ENCODE results near the gene BTNL8.

Gene BTNL8

DNA sequence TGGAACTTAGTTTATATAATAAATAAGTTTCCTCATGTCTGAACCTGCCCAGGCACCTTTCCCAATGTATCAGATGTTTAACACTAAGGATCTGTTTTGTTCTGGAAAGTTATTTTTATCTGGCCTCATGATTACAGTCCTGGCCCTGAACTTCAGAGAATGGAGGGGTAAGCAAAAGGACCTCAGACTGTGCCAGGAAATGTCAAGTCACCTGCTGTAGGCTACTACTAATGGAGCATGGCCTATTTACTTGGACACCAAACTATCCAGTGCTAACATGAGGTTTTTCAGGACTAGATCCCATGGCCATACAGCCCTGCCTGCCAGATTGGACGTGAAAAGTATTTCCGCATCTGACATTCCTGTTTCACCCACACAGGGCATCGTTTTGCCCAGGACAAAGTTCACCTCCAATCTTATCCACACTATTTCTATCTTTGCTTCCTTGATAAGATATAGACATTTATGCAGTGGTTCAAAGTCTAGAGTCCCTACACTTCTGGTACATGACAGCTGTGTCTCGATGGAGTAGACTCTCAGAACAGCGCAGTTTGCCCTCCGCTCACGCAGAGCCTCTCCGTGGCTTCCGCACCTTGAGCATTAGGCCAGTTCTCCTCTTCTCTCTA, at the start of gene BTNL8:
Gene BTNL8, plus strand, starts transcription at position 539 of the 626 bp plus-strand sequence. CDS start 152 bp downstream, outside the sequence.
- no peak for DNase-seq

GRCh38 chr5:180849827-180850226, 49.1 kb upstream of the BTNL8 start:
- no peak for DNase-seq

DNA sequence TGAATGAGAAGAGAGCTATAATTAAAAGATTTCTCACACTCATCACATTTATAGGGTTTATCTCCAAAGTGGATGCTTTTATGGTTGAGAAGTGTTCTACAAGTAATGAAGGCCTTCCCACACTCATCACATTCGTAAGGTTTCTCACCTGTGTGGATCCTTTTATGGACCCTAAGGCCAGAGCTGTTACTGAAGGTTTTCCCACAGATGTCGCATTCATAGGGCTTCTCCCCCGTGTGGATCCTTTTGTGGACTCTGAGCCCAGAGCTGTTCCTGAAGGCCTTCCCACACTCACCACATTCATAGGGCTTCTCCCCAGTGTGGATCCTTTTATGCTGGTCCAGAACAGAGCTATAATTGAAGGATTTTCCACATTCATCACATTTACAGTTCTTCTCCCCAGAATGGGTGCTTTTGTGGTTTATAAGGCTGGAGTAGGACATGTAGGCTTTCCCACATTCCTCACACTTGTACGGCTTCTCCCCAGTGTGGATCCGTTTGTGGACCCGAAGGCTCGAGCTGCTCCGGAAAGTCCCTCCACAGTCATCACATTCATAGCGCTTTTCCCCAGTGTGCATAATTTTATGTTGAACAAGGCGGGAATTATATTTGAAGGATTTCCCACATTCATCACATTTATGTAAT, 48.4 kb upstream of the BTNL8 start:
- no peak for DNase-seq

DNA sequence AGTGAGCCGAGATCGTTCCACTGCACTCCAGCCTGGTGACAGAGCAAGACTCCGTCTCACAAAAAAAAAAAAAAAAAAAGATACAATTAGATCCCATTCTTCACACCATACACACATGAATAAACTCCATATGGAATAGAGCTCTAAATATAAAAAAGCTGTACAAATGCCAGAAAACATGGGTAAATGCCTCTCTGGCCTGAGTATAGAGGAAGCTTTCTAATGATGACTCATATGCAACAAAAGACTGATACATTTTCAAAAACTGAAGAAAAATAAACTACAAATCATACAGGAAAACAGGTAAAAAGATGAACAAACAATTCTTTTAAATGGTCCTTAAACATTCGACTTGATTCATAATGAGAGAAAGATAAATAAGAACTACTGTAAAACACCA, 46.5 kb upstream of the BTNL8 start:
- DNase-seq: no peak

GRCh38 chr5:180853121-180853847, 45.7 kb upstream of the BTNL8 start:
- DNase-seq: no peak

GRCh38 chr5:180853848-180854176, 45.1 kb upstream of the BTNL8 start:
- DNase-seq: no peak

- DNase-seq: no peak
These were observed 40.4 kb upstream of the BTNL8 start for GRCh38 chr5:180858586-180858985.

GRCh38 chr5:180860273-180860886, 38.6 kb upstream of the BTNL8 start:
- peak; percentile 79 for DNase-seq

- DNase-seq: peak; percentile 92
These were observed 37.8 kb upstream of the BTNL8 start, which contains the start of gene ZFP62 for GRCh38 chr5:180860887-180861822. ZFP62 (minus strand) TSS chr5:180861276; CDS start chr5:180861219, 57 bp downstream.

DNA sequence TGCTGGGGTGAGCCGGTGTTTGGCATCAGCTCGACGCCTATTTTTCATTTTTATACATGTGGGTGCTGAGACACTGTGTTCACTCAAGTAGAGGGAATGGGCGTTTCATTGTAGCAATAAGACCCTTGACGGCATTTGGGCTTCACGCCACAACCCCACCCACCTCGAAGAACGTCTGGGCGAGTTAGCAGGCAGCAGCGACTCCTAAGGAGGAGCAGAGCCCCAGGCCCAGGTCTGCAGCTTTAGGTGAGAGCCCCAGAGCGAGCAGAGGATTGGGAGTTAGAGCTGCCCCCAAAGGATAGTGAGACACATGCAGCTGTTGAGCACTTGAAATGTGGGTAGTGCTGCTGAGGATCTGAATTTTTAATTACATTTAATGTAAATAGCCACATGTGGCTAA, 36.3 kb upstream of the BTNL8 start:
- no peak for DNase-seq

- DNase-seq: no peak
These were observed 32.8 kb upstream of the BTNL8 start for GRCh38 chr5:180865981-180866695.

- no peak for DNase-seq
These were observed 32.0 kb upstream of the BTNL8 start for GRCh38 chr5:180866985-180867384.

DNA sequence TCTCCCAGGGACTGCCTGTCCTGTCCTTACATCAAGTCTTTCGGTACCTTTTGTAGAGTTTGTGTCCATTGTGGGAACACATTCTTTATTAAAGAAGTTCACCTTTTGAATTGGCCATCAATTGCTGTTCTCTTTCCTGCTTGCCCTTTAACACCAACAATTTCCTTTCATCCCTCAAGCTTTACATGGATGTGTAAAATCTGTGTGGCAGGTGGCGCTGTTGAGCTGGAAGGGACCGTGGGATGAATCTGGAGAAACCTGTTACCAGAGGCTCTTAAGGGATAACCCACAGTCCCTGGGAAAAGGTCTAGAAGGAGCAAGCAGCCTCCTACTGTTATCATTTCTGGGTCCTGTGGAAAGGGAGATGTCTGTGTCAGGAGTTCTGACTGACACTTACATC, 30.0 kb upstream of the BTNL8 start:
- DNase-seq: peak; percentile 65

- no peak for DNase-seq
These were observed 29.4 kb upstream of the BTNL8 start for GRCh38 chr5:180869587-180869986.

GRCh38 chr5:180870276-180871068, 28.5 kb upstream of the BTNL8 start:
- DNase-seq: no peak

DNA sequence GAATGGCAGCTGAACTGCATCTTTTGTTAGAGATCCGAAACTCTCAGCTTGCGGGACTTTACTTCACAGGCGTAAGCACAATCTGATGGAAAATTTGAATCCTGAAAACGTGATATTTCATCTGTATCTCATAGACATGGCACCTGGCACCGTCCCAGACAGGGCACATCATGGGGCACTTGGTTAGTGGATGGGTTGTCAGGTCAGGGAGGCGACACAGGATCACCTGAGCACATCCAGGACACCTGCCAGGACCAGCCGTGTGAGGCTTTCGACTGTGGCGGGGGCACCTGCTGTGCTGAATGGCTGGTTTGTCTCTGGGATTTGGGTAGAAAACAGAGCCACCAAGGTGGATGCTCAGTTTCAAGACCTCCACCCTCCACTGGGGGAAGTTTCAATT, 26.5 kb upstream of the BTNL8 start:
- DNase-seq: no peak

GRCh38 chr5:180873615-180874520, 25.1 kb upstream of the BTNL8 start:
- DNase-seq: peak; percentile 38

DNA sequence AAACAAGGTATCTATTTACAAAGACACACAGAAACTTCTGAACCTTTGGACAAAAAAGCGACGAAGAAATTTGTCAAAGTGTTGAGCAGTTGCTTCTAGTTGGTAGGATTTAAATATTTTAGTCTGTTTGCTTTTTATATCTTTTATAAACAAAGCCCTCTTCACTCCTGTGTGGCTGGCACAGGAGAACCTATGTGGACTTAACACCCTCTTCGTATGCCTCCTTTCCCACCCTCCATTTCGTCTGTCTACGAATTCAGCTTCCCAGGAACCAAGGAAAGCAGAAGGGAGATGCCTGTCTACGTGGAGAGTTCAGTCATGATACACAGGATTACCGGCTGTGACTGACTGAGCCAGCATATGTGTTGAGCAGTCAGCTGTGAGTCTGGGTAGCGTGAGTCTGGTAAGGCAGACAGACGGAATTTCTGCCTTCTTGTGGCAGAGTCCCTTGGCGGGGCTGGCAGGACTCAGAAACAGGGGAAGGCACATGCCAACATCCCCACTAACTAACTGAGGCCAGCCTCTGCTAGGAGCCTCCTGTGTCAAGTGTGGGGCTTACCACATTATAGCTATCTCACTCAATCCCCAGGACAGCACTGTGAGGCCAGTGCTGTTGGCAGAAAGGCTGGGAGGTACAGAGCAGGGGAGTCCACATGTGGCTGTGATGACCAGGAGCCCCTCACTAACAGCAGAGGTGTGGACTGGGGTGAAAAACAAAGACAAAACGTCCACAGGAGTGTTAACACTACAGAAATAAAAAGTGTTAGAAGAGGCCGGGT, 24.0 kb upstream of the BTNL8 start:
- DNase-seq: no peak

GRCh38 chr5:180875860-180876426, 23.0 kb upstream of the BTNL8 start:
- DNase-seq: no peak

Measured in CD4-positive, alpha-beta T cell treated with Interleukin-17A for 1 hour (primary cell).